HG03558 (cell line): ENCODE data around the gene ZIC4.

Source experiments
- ATAC-seq: cut with Tn5 transposase; IDR thresholded peaks from one replicate; pipeline ENCODE4 v1.9.1; 2021; ENCODE audit warnings: moderate number of reproducible peaks; ENCODE audit not compliant: unreplicated experiment; ENCODE audit errors: extremely low read depth

ZIC4 gene

DNA sequence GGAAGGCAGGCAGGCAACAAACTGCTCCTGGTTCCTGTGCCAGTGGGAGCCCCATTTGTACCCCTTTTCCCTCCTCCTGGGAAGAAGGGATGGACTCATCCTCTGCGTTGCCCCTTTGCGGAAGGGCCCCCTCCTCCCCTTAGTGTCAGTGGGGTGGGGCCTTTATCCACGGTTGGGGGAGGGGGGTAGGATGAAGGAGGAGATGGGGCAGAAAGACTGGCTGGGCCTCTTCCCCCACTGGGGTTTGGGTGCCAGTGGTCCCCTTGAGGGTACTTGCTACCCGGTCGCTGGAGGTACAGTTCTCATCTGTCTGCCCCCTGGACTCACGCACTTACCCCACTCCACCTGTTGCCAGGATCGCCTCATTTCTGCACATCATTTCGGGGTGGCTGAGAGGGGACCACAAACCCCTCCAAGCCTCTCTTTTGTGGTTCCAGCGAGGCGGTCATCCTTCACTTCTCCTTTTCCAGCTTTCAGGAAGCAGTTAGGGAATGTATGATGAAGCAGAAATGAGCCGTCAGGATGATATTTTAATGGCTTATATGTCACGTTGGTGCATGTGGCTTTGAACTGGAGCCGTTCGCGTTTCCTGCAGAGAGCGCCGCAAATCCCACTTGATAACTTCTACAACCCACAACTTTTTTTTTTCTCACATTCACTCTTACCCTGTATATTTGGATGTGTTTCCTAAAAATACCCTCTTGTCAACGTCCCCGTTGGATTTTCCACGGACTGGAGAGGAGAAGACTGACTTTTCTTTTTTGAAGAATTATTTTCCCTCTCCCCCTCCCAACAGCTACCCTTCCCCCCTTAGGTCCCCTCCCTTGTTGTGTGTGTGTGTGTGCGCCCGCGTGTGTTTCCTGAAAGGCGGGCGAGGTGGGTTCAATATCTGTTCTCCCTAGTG lies at the start of gene ZIC4:
ZIC4 (minus strand) TSS at position 516 of the 904 bp plus-strand sequence. CDS start 3,746 bp downstream, outside the sequence.
- no peak for ATAC-seq

DNA sequence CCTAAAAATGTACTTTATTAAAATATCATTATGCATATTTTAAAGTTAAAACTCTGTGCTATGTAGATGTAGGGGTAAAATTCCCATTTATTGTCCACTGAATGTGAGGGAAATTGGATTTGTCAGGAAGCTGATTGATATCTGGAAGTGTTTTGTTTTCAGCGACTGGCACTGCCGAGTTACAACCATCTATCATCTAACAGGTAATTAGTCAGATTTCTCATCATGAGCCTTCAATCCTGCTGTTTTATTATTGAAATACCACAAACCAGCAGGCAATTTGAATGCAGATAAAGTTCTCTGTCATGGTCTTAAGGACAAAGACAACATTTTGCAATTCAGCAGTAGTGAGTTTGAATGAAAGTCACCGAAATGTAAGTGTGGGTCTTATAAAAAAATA lies 43.3 kb upstream of the ZIC4 start:
- no peak for ATAC-seq

DNA sequence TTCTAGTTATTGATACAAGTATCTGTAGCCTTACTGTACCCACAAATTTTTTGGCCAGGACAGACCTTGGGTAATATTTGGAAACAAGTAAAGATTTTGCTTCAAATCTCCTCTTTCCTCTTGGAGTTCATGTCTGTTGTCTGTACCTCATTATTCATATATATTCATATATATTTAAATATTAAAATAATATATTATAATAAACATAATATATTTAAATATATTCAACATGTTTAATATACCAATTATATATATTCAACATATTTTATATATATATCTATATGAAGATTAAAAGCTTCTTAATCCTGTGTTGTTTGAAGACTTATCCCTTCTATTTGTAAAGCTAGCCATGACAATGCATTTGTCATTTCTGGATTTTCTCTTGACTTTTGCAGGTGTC lies 40.9 kb upstream of the ZIC4 start:
- no peak for ATAC-seq

DNA sequence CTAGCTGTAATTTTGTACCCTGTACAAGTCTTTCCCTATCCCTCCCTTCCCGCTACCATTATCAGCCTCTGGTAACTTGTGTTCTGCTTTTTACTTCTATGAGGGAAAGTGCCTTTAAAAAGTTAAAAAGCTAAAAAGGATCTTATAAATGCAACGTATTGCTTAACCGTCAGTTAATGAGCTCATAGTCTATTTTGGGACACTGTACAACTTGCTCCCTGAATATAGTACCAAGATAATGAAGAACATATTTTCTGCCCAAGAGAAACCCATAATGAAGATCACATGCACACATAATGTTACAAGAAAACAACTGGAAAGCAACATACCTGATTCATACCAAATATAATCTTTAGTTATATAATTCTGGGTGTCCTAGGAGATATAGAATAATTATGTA lies 25.4 kb upstream of the ZIC4 start:
- ATAC-seq: no peak

DNA sequence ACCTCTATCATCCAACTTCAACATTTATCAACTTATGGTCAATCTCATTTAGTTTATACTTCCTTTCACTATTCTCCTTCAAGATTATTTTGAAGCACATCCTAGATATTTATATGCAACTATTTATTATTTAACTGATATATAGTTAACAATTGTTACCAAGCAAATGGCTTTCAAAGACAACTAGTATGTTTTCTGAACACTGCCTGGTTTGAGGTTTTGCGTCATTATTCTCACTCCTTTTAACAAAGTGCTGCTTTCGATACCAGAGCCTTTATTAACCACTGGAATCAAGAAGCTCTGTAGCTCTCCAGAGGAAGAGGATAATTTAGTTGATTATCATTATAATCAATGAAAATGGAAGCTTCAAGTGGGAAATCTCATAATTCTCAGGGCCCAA lies 22.4 kb upstream of the ZIC4 start:
- no peak for ATAC-seq

- ATAC-seq: no peak
Measured at GRCh38 chr3:147428326-147428725, 22.0 kb upstream of the ZIC4 start.

GRCh38 chr3:147427746-147428145 lies 21.4 kb upstream of the ZIC4 start:
- no peak for ATAC-seq

- ATAC-seq: no peak
Measured at GRCh38 chr3:147426931-147427330, 20.6 kb upstream of the ZIC4 start.

DNA sequence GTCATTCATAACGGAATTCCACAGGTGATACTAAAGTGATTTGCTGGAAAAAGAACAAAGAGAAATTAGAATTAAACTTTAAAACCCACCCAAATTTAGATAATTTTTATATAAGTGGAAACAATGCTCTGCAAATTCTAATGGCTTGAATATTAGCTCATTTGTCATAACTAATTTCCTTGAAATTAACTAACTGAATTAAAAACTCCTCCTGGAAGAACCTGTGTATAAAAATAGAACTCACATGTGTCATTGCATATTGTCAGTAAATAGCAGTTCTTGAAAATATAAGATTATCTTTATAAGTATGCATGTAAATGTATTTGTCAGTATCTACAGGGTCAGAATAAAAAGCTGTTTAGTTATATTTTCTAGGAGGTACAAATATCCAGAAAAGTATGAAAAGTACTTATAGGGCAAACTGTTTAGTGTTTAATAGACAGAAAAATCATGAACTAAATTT lies 19.1 kb upstream of the ZIC4 start:
- no peak for ATAC-seq

DNA sequence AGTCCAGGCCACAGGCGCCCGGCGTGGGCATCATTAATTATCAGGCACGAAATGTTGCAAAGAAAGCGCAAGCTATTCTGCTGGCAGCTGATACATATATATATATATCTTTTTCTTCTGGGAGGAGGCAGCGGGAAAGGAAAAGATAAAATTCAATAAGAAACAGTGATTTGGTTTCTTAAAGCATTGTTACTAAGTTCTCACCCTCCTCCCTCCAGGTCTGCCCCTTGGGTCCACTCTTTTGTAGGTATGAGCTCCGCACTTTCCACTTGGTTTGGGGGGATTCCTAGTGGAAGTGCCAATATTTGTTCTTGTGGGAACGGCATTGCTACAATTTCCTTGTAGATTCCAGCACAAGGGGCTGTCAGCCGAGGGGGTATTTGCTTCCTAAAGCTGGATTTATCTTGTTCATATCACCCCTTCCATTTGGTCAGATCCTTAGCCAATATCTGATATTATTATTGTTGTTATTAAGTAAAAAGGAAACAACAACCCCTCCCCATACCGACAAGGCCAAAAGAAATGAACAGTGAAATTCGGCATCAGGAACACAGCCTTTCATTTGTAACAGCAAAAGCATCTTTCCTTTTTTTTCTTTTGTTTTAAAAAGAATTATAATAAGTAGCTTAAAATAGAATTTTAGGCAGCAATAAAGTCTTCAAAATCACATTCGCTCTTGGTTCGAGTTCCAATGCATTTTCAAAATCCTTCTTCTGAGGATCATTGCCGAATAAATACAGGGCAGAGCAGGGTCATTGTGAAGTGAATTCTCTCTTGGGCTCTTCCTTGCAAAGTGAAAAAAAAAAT lies 18.4 kb upstream of the ZIC4 start:
- no peak for ATAC-seq

DNA sequence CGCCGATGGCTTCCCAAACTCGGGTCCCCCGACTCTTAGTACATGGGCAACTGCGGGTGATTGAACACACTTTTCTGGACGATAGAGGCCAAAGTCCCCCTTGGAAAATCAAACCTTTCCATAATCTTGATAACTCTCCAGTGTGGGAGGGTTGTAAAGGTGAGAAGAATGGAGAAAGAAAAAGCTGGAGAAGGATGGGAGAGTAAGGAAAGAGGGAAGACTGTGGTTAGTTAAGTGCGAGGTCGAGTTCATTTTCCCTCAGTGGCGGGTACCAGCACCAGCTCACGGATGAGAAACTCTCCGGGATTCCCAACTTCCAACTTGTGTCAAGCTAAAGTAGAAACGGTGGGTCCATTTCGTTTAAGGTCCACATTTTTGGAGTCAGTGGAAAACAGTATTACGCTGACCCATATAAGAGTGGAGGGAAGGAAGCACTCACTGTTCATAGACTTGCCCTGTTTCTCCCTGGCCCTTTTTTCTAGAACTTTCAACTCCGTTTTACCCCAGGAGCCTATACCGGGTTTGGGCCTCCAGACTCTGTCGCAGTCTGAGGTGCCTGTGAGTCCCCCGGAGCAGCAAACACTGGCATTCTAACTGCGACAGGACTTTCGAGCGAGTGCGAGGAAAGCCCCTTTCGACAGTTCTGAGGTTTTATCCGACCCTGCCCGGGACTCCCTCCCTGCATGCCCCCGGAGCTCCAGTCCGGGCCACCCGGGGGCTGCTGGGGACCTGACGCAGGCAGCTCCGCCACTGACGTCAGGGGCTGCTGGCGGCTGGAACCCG lies 17.6 kb upstream of the ZIC4 start:
- ATAC-seq: no peak

DNA sequence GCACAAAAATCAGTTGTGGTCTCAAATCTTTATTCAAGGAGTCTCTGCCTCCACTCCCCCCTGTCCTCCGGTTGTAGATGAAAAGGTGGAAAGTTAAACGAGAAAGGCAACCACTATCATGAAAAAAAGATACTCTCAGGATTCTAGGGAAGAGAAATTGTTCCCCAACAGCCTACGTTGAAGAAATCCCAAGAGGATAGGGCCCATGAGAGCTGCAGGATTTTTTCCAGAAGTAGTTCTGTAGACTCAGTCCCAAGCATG lies 17.1 kb upstream of the ZIC4 start:
- ATAC-seq: no peak

DNA sequence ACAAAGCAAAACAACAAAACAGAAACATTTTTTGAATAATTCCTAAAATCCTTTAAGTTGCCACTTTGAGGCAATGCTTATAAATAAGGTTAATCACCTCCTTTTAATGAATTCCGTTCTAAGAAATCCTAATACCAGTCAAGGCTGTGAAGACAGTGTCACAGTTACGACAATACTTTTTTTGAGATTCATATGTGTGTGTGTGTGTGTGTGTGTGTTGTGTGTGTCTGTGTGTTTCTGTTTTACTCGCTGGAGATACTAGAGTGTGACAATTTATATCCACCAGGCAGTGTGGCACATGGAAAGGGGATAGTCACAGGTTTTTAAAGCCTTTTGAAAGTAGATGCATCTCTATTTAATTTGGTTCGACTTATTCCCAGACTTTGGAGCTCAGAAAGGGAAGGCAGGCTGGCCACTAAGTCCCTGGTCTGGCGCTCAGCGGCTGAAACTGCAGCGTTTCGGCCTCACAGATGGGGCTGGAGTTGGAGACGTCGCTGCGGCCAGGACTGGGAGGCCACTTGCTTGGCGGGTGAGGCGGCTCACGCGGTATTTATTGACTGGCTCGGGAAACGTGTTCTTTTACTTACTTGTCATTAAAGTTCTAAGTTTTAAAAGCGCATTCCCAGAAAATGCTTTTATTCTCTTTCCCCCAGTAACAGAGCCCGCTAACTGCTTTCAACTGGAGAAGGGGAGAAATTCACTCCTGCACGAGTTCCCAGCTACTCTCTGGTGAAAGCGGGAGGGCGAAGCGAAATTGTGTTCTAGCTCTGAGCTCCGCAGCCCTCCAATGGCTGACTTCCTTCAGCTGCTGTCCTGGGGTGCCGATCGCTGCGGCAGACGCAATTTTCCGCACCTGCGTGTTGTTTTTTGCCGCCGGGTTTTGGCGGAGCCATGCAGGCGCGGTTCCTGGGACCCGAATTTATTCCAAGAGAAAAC lies 16.5 kb upstream of the ZIC4 start:
- ATAC-seq: no peak

DNA sequence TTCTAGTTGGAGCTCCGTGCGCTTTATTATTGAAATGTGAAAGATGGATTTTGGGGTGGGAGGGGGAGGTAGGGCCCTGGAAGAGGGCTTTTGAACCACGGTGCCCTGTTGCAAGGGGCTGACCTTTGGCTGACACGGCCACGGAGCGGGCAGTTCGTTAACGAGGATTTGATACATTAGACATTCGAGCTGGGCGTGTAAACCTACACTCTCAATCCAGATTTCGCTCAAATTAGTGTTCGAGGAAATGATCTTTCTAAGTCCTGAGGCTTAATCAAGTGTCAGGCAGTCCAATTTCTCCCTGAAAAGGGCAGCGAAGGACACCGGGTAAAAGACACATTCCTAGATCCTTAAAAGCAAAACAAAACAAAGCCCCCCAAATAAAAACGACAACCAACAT lies 15.9 kb upstream of the ZIC4 start:
- ATAC-seq: no peak

DNA sequence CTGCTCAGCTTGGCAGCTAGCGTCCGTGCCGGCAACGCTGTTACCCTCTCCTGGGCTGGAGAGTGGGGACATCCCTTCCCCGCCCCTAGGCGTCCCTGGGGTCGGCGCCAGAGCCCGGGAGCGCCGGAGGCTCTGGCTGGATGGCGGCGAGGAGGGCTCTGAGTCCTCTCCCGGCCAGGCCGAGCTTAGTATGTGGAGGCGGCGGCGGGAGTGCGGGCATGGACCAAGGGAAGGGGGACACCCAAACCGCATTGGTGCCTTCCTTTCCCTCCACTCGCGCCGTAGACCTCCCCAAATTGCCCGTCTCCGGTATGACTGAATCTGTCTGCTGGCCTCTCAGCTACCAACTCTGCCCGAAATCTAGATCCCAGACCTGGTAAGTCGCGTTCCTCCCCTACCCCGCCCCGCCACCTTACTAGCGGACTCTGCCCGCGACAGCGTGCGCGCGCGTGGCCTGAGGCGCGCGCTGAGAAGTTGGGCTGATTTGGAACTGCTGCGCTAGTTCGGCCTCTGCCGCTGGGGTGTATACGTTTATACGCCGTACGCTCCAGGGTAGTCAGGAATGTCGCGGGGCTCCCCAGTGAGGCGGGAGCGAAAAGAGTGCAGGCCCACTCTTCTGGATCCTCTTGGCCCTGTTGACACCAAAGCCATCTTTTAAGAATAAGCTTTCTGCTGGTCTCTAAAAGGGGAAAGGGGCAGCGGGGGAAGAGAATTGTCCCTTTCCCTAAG lies 15.0 kb upstream of the ZIC4 start:
- ATAC-seq: no peak

- no peak for ATAC-seq
Measured at GRCh38 chr3:147420353-147421183, 14.2 kb upstream of the ZIC4 start.

DNA sequence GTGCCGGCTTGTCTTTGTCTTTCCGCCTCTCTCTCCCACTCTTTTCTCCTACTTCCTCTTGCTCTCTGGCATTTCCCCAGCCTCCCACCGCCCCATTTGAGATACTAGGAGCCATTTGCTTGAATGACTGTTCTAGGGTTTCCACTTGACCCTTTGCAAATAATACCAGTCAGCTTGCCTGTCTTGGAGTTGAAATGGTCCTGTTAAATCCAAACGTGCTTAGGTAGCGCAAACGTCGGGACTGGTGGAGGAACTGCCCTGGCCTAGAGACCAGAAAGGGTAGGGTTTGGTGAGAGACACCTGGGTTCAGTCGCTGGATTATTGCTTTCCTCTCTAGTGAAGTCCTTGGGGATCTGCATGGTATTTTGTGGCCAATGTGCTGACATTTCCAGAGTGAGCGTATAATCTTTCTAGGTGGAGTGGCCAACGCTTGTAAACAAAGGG lies 13.5 kb upstream of the ZIC4 start:
- no peak for ATAC-seq
